ENCODE data around the gene NDUFS6. TPM values are rescaled to one million over a fixed set of nuclear protein-coding genes. Genes with fewer than 3 reads are reported as not detected.
"Not testable (repeated sequence)": the region's sequence is repeated elsewhere in the genome, so short reads cannot be mapped to it uniquely, and the experiment has no call there.

The NDUFS6 gene
- total RNA-seq, 1 donor from 2014 or later: 30.7 TPM

DNA sequence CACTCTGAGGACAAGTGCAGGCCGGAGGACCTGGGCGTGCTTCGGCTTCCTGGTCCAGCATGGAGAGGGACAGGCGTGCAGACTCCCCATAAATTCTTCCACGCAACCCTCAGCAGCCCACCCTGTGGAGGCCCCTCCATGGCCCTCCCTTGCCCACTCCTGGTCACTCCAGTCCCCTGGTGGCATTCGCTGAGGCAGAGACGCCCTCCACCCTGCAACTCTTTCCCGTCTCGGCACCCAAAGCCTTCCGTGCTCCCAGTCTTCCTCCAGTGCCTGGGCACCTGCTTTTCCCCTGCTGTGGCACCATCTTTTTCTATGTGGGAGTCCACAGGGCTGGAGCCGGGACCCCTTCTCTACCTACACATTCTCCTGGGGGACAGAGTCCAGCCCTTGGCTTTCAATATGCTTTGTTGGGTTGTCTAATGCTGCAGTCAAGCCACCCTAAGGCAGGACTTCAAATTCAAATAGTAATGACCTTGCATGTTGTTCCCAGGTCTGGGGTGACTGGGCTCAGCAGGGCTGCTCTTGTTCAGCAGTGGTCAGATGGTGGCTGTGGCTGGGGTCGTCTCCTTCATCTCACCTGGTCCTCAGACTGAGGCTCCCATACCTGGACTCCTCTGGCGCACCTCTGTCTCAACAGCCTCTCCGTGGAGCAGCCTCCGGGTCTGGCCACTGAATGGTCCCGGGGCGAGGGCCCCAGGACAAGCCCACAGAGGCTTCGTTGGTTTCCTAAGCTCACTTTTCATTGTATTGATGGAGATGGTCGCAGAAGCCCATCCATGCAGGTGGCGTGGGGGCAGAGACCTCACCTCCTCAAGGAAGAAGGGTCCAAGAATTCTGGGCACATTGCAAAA lies 16.8 kb upstream of the NDUFS6 start:
- no peak for ATAC-seq

DNA sequence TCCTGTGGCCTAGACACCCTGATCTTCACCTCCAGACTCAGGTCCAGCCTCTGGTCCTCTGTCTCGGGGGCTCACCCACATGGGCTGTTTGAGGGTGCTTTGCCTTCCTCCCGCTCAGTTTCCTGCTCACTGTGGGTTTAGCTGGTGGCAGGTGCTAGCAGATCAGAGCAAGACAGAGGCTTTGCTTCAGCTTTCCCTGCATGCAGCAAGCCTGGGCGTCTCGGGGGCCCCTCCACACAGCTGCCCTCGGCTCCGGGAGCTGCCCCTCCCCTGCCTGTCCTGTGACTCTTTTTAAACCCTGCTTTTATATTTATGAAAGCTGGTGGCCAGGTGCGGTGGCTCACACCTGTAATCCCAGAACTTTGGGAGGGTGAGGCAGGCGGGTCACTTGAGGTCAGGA lies 16.1 kb upstream of the NDUFS6 start:
- no peak for ATAC-seq

DNA sequence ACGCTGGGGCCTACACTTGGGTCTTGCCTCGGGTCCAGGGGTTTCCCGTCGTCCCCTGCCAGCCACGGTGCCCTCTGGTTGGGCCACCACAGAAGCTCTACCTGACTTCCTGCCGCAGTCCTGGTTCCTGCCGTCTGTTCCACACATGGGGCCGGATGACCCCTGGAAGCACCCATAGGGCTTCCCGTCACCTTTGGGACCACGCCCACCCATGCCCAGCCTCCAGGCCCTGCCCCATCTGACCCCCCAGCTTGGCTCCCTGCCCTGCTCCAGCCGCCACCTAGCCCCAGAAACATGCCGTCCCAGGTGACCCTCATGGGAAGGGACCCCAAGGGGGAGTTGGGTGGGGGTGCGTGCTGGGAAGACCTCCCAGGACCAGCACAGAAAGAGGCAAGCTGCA lies 15.2 kb upstream of the NDUFS6 start:
- ATAC-seq: no peak

DNA sequence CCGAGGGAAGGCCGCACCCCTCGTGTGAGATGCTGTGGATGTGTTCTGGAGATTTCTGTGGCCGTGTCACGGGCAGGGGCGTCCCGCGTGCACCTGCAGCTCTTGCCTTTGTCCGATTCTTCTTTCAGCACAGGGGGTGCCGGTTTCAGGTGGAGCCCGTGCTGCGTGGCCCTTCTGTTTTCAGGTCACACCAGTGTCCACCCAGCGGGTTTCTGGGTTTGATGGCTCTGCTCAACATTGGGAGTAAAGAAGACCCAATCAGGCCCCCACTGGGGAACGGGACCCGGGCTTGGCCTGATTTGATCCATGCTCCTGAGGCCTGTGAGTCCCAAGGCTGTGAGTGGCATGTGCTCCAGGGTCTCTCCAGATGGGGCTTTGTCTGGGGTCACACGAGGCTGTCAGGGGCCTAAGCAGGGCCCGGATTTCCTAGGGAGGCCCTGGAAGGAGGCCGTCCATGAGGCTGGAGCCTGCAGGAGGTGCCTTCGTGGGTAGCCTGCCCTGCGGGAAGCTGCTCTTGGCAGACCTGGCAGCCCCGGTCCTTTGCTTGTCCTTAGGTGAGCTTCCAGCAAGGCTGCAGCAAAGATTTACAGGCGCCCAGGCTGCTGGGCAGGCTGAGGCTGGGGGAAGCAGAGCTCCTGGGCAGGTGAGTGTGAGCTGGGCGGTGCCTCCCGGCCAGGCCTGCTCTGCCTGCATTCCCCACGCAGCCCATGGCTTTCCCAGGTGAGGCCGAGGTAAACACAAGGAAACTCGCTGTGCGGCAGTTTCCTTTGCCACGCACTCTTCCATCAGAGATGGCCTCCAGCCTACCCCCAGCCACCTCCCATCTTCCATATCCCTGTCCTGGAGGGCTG lies 14.4 kb upstream of the NDUFS6 start:
- ATAC-seq: no peak

DNA sequence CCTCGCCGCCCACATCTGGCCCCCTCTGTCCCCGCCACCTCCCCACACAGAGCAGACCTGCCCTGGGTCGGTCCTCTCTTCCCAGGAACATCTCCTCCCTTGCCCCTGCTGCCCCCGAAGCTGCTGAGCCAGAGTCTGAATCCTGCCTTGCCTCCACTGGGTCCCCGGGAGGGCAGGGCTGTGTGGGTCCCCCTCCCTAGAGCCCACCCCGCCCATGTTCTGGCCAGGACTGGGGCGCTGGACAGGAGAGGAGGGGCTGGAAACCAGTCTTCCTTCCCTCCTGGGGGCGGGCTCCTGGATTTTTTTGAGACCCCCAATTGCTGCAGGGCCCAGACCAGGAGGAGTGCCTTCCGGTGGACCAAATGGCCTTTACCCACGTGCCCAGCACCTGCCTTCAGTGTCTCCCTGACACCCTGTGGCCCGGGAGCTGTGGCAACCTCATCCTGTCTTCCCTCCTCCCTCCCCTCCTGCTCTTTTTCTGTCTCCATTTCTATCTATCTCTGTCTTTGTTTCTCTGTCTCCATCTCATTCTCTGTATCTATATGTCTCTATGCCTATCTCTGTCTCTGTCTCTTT lies 13.6 kb upstream of the NDUFS6 start:
- no peak for ATAC-seq

DNA sequence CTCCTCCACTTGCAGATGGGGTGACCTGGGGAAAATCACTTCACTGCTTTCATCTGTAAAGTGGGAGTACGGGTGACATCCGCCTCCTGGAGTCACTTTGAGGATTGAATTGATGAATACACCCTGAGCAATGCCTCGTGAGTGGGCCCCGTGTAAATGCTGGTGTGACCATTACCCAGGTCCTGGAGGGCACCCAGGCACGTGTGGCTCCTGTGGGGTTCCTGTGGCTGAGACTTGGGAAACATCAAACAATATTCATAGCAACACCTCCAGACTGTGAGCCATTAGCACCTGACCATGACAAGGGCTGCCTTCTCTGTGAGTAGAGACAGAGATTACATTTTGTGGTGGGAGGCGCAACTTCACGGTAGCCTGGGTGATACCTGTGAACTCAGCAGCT lies 13.0 kb upstream of the NDUFS6 start:
- no peak for ATAC-seq

DNA sequence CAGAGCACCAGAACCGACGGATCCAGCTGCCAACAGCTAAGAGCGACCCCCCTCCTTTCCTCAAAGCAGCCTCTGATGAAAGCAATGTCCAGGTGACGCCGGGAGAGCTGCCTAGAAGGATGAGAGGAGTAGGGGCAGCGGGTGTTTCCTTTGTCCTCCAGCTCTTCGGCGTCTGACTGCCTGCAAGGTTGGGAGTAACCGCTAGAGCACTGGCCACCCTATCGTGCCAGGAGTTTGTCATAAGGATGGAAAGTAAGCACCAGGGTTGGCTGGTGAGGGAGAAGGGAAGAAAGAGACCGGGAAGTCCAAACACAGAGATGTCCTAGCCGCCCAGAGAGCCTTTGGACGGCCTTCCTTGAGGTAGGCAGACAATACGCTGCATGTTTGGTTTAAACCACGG lies 12.4 kb upstream of the NDUFS6 start:
- ATAC-seq: no peak

DNA sequence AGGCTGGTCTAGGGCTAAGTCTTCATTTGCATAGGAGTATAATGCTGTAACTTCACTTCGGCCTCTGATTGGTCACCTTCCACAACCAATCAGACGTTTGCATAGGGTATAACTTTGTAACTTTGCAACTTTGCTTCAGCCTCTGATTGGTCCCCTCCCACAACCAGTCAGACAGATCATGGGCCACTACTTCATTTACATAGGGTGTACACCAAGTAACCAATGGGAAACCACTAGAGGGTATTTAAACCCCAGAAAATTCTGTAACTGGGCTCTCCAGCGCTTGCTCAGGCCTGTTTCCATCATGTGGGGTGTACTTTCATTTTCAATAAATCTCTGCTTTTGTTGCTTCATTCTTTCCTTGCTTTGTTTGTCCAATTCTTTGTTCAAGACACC lies 11.8 kb upstream of the NDUFS6 start:
- ATAC-seq: peak; percentile 15

DNA sequence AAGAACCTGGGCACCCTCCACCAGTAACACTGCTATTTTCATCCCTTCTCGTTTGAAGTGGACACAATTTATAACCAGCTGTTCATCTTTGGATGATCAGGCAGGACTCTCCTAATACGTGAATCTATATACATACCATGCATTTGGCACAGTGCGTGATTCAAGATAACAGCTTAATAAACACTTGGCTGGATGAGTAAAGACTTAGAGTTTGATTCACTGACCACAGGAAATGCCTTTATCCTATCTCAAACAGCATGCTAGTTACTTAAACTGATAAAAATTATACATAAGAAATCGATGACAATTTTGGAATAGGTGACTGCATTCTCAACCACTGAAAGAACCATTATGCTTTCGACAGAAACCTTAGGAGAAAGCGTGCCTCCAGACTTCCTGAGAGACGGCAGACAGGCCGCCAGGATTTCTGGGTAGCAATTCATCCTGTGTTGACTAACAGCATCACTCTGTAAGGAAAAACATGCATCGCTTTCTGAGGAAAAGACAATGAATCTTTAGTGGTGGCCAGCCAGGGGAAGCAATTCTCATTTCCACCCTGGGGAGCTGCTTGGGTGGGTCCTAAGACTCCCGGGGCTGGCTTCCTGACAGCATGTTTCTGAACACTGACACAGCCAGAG lies 11.3 kb upstream of the NDUFS6 start:
- ATAC-seq: no peak

DNA sequence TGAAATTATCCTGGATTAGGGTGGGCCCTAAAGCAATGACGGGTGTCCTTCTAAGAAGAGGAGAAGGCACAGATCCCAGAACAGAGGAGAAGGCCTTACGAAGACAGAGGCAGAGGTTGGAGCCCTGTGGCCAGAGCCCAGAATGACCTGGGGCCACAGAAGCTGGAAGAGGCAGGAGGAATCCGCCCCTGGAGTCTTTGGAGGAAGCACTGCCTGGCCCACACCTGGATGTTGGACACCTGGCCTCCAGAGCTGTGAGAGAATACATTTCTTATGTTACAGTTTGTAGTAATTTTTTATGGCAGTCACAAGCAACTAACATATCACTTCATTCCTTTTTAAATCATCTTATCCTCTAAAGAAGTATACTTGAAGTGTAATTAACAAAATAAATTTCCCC lies 10.0 kb upstream of the NDUFS6 start:
- no peak for ATAC-seq

DNA sequence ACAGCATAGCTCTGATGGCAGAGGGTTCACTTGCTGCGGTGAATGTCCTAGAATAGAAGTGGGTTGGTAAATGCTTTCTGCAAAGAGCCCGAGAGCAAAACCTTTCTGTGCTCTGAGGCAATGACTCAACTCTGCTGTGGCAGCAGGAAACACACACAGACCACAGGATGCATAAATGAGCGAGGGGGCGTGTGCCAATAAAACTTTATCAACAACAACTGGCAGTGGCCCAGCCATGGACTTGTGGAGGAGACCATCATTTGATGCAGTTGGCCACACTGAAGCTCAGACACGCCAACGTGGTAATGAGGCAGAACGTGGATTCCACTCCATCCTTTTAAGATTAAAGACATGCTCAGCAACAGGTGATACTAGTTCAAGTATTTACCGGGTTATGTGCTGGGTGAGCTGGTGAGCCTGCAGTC lies 8.4 kb upstream of the NDUFS6 start:
- ATAC-seq: peak; percentile 22

DNA sequence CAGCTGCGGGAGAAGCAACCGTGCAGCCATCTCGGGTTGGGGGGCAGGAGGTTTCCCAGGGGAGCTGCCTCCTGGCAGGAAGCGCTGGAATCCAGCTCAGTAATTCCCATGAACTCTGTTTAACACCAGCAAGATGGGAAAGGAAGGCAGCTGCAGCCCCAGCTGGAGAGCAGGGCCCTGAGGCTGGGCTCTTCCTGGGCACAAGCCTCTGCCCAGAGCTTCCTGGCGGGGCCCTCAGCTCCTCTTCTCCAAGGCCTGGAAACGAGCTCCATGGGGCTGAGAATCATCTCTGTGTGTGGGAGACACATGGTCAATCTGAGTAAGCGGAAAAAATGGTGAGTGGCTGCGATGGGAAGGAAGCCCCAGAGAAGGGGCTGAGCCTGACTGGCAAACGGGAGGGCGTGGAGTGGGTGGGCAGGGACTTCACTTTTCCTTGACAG lies 7.9 kb upstream of the NDUFS6 start:
- ATAC-seq: no peak

DNA sequence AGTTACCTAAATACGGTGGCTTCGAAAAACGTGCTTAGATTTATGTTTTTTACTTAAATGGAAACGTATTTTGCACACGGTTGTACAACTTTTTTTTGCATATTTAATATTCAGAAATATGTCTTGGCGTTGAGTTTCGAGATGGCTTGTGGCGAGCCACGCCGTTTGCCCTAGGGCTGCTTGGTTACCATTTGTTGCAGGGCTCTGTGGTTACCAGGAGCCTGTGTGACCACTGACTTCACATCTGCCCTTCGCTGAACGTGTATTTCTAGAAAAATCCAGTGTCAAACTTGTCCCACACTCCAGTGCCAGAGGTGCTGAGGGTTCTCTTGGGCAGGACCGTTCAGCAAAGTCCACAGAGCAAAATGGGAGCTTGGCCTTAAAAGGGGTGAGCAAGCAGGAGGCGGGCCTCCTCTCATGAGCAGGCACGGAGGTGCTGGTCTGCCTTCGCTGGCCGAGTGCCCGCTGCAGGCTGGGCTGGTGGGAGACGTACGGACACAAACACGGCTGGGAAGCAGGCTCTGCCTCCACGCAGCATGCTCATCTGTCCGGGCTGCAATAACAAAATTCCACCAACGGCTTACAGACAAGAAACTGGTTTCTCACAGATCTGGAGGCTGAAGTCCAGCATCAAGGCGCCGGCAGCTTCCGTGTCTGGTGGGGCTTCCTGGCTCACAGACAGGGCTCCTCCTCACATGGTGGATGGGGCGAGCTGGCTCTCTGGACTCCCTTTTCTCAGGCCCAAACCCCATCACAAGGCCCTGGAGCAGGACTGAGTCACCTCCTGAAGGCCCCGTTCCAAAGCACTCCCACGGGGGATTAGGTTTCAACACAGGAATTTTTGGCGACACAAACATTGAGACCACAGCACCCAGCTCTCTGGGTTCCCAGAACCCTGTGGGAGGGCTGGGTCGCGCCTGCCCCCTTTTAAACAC lies 7.0 kb upstream of the NDUFS6 start:
- no peak for ATAC-seq

DNA sequence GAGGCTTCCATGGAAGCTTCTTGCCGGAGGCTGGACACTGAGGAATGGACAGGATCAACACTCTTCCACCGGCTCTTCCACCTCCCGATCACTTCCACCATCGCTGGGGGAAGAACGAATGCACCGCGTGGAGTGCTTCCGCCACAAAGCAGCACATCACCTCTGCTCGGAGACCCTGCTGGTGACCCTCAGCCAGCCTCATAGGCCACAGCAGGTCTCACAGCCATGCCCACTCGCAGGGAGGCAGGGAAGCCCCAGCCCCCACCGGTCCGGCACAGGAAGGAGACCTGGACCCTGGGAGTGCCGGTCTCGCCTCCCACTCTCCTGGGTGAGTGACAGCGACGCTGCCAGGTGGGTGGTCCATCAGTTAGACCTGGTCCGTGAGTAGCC lies 6.3 kb upstream of the NDUFS6 start:
- ATAC-seq: no peak

DNA sequence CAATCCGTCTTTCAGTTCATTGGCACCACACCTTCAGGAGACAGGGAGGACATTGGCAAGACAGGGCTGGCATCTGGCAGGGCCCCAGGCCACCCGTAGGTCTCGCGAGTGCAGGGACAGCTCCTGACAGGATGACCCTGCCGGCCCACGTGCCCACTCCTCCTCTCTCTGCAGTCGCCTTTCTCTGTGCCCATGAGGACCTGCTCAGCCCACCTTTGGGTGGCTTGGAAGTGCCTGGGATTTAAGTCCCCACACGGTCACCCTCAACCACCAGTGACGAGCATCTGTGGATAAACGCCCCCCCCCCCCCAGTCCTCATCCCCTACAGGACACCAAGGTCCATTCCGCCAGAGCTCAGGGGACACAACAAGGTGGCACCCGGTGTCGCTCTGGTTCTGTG lies 5.7 kb upstream of the NDUFS6 start:
- ATAC-seq: no peak

DNA sequence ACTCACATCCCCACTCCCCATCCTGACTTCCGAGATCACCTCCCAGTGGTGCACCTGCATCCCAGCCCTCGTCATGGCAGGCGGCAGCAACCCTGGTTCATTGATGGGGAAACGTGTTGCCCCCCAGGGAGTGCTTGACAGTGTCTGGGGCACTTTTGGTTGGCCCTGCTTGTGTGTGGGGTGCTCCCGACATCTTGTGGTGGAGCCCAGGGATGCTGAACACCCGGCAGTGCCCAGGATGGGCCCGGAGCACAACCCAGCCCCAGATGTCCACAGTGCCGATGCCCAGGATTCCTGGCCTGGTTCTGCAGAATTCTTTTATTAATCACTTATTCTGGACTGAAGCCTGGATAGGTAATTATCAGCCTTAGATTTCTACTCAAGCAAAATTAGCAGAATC lies 5.3 kb upstream of the NDUFS6 start:
- ATAC-seq: no peak

DNA sequence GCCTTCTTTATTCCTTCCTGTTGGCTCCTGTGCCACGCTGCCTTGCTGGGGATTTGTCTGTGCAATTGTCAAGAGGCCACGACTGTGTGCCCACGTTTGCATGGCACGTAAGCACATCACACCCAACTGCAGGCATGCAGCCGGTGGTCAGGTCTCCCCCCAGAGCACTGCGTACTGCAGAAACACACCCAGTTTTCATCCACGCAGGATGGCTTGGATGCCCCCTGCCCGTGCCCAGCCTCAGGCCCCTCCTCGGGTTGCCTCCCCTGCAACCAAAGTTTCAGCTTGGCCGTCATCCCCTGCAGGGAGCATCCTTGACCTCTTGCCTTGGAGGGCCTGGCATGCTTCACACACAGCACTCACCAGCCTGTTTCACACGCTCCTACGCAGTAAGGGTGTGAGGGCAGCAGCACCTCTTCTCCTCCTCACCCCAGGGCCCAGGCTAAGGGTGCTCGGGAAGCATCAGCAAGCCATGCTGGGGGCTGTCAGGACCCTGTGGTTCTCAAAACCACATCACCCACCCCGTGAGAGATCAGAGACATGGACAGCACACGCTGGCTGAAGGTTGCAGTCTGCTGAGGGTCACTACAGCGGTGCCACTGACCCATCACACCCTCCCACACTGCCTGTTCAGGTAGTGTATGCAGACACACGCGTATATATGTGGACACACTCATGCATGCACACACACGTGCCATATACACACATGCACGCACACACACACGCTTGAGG lies 4.7 kb upstream of the NDUFS6 start:
- no peak for ATAC-seq

DNA sequence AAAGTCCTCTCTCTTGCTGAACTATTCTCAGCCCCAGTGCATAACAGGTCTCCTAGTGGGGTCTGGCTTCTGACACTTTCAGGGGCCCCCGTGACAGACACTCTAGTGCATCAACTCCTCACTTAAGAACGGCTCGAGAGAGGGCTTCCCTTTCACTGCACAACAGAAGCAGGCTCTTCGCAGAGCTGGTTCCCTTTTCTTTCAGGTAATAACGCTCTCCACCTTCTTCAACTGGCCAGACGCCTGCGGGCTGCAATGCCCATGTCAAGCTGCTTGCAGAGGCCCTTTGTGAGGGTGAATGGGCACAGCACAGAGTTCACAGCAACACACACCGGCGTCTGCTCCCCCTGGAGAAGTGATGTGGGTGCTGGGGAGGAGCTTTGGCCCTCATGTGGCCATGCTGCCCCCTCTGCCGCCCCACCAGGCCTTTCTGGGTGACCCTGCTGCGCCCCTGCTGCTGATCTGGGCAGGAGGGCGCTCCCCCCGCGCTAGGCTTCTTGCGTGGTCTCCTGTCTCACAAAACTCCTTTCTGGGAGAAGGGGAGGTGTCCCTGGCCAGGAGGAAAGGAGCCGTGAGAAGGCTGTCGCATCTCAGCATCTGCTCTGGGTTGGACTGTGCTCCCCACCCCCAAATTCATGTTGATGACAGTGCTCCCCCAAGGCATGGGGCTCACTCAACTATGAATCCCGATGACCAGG lies 4.0 kb upstream of the NDUFS6 start:
- ATAC-seq: no peak

DNA sequence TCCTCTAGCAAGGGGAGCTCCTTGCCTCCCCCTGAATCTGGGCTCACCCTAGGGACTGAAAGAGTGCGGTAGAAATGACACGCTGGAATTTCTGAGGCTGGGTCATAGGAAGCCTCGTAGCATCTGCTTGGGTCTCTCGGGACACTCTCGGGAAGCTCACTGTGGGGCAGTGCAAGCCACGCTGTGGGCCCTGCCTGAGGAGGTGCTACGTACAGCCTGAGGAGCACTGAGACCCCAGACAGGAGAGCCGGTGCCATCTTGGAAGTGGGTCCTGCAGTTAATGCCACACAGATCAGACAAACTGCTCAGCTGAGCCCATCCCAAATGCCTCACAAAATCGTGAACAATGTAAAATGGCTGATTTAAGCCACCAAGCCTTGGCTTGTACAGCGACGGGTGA lies 3.4 kb upstream of the NDUFS6 start:
- ATAC-seq: no peak

DNA sequence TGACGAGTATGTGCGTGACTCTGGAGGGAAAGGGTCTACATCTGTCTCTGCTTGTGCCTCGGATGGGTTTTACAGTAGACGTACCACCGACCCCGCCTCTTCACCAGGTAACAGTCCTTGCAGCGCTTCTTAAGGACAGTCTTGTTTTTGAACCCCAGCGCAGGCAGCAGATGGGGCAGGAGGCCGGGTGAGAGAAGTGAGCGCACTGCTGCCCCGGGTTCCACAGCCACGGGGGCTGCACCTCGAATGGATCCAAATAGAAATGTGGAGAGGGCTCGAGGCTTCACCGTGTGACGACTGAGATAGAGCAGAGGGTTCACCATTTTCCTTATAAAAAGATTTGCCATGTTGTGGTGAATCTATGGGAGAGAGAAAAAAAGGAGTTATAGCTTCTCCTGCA lies 2.6 kb upstream of the NDUFS6 start:
- not testable (repeated sequence) for ATAC-seq
